Hepatocyte (in vitro differentiated cells): ENCODE results near the gene DLG2.

ENCODE experiments used
- EZH2 ChIP-seq: fragments of 200-600 bp; sonication (generic); IDR thresholded peaks from 2 replicates; pipeline ENCODE4 v1.6.1; 2016; ENCODE audit warnings: antibody characterized with exemption, mild to moderate bottlenecking, borderline replicate concordance
- TF ChIP-seq, protein P1 (sequence below): fragments of 200-600 bp; sonication (generic); IDR thresholded peaks from 2 replicates; pipeline ENCODE4 v1.5.1; 2016; ENCODE audit warnings: antibody characterized with exemption, mild to moderate bottlenecking; ENCODE audit not compliant: poor library complexity

DNA sequence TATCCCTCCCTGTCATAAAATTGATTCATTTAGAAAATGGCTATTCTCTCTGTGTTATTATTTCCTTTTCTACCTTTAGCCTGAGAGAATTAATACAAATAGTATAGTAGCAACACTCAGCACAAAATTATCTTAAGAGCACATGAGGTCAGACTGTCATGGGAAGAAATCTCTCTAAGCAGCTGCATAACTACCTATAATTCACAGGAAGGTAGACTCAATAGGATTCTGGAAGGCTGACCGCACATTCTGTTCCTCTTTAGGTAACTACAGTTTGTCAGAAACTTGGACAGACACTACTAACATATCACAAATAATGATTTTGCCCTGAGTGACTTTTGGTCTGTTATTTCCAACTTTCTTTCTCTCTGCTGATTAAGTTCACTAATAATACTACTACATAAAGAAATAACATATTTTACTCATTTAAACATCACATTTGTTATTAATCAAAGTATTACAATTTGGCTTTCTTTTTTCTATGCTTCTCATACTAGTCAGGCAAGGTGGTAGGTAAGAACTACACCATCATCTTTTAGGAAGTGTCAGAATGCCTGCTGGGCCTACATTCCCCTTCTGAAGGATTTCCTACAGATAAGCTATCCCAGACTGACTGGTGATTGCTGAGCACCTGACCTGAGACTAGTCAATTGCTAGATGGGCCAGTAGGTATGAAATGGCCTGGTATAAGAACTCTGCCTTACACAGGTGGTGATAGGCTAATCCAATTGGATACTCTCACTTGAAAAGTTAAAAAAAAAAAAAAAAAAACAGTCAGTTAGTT lies 325.1 kb downstream of the DLG2 start:
- TF ChIP-seq, protein P1, sequence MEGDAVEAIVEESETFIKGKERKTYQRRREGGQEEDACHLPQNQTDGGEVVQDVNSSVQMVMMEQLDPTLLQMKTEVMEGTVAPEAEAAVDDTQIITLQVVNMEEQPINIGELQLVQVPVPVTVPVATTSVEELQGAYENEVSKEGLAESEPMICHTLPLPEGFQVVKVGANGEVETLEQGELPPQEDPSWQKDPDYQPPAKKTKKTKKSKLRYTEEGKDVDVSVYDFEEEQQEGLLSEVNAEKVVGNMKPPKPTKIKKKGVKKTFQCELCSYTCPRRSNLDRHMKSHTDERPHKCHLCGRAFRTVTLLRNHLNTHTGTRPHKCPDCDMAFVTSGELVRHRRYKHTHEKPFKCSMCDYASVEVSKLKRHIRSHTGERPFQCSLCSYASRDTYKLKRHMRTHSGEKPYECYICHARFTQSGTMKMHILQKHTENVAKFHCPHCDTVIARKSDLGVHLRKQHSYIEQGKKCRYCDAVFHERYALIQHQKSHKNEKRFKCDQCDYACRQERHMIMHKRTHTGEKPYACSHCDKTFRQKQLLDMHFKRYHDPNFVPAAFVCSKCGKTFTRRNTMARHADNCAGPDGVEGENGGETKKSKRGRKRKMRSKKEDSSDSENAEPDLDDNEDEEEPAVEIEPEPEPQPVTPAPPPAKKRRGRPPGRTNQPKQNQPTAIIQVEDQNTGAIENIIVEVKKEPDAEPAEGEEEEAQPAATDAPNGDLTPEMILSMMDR, result no peak
- no peak for TF ChIP-seq EZH2
